Activated CD4-positive, alpha-beta memory T cell treated with anti-CD3 and anti-CD28 coated beads, Interleukin-2, amount 10 ng/mL, durations not matched to agents 7 days and 5 days (primary cell): ENCODE measurements around the gene PEX1. TPM values are rescaled to one million over a fixed set of nuclear protein-coding genes. Genes with fewer than 3 reads are reported as not detected.
"Not testable (repeated sequence)": the region's sequence is repeated elsewhere in the genome, so short reads cannot be mapped to it uniquely, and the experiment has no call there.

Source experiments
- CTCF ChIA-PET: fragments of 350-600 bp; sonication (Branson Sonifier 250); formaldehyde crosslinking; loops from one replicate; lab custom pipeline; 2021; ENCODE audit warnings: antibody characterized with exemption, inconsistent platforms; lab: Charles Lee
- POLR2A ChIA-PET: fragments of 350-600 bp; sonication (Branson Sonifier 250); formaldehyde crosslinking; loops from one replicate; lab custom pipeline; 2021; ENCODE audit warnings: antibody characterized with exemption; lab: Charles Lee
- DNase-seq: peaks from one replicate; pipeline ENCODE4 v3.0.0-alpha.2; 2020
- H3K27ac Mint-ChIP-seq: one replicate; pipeline ENCODE4 v1.8.0; 2021; ENCODE audit warnings: mild to moderate bottlenecking, mixed read lengths
- H3K27me3 Mint-ChIP-seq: one replicate; pipeline ENCODE4 v1.8.0; 2021; ENCODE audit warnings: mixed read lengths
- H3K36me3 Mint-ChIP-seq: one replicate; pipeline ENCODE4 v1.8.0; 2021; ENCODE audit warnings: low read depth, mixed read lengths
- H3K4me1 Mint-ChIP-seq: one replicate; pipeline ENCODE4 v1.8.0; 2021; ENCODE audit warnings: mixed read lengths
- H3K4me3 Mint-ChIP-seq: one replicate; pipeline ENCODE4 v1.8.0; 2021; ENCODE audit warnings: mild to moderate bottlenecking, mixed read lengths
- H3K9me3 Mint-ChIP-seq: one replicate; pipeline ENCODE4 v1.8.0; 2021; ENCODE audit warnings: mixed read lengths
- total RNA-seq, 2 experiments: library from RNA; stranded (reverse); gene quantifications; one replicate each; pipeline ENCODE4 v1.2.3, GENCODE V29; 2021

Gene PEX1
- total RNA-seq, 2 experiments from 2014 or later, result 15.0 to 16.4 TPM

DNA sequence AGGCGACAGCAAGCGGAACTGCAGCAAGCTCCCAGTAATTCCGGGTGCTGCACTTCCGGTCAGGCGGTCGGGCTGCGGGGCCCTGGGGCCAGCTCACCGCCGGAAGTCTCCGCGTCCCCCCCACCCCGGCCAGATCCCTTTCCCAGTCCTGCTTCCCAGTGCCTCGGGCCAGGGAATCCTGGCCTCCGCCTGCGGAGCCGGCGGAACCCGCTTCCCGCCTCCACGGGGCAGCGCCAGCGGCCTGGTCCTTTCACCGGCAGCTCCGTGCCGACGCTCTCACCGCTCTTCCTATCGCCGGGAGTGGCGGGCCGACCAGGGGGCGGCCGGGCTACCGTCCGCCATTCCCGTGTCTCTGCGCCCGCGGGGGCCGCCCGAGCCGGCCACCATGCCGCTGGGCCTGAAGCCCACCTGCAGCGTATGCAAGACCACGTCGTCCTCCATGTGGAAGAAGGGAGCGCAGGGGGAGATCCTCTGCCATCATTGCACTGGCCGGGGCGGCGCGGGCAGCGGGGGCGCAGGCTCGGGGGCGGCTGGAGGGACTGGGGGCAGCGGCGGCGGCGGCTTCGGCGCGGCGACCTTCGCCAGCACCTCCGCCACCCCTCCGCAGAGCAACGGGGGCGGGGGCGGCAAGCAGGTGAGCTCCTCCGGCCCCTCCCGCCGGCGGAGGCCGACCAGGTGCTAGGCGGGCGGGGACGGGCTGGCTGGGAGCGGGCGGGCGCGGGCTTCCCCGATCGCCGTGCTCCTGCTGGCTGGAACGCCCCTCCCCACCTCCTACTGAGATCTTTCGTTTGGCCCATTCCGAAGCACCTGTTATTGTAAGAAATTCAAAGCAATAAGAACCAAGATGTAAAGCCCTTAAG is 80.7 kb downstream of the PEX1 start, which contains the start of gene GATAD1:
TSS of gene GATAD1 (plus strand) at position 138 of the 860 bp plus-strand sequence. CDS start at position 386, 248 bp downstream.
- peak within 1 kb of the TSS; percentile 88 for H3K27ac Mint-ChIP-seq
- H3K36me3 Mint-ChIP-seq, result peaks cover 9% of the 10 kb centered on the region
- H3K4me3 Mint-ChIP-seq, result peak within 1 kb of the TSS; percentile 86
- DNase-seq, result peak; percentile 84
- H3K9me3 Mint-ChIP-seq, result no peaks in the 10 kb centered on the region
- peaks cover 13% of the 10 kb centered on the region for H3K4me1 Mint-ChIP-seq
- ChIA-PET CTCF (interaction anchor here (0.5 to 3.5 kb wide), 41 partner anchors 11 to 1160 kb away, joined by 3 to 75 read pairs (median 5); partner anchors contain the start of genes AKAP9, ANKIB1, CYP51A1 and KRIT1), POLR2A (interaction anchor here (0.7 to 3.5 kb wide), 26 partner anchors 11 to 785 kb away, joined by 3 to 47 read pairs (median 4); partner anchors contain the start of genes AKAP9, ANKIB1, CDK6 and CYP51A1)
- H3K27me3 Mint-ChIP-seq, result peaks cover 1% of the 10 kb centered on the region

GRCh38 chr7:92446869-92447344 is 81.4 kb downstream of the PEX1 start:
- ChIA-PET CTCF (interaction anchor here (0.6 to 3.5 kb wide), 33 partner anchors 12 to 1159 kb away, joined by 3 to 75 read pairs (median 5); partner anchors contain the start of genes AKAP9, ANKIB1, CYP51A1 and KRIT1), POLR2A (interaction anchor here (0.7 to 3.5 kb wide), 21 partner anchors 11 to 671 kb away, joined by 3 to 47 read pairs (median 5); partner anchors contain the start of genes AKAP9, ANKIB1, CDK6 and CYP51A1)
- H3K27ac Mint-ChIP-seq, result peak overlapping the region; percentile 88
- H3K36me3 Mint-ChIP-seq, result peaks cover 9% of the 10 kb centered on the region
- peaks cover 13% of the 10 kb centered on the region for H3K4me1 Mint-ChIP-seq
- DNase-seq, result no peak
- peaks cover 3% of the 10 kb centered on the region for H3K27me3 Mint-ChIP-seq
- peak overlapping the region; percentile 80 for H3K4me3 Mint-ChIP-seq
- no peaks in the 10 kb centered on the region for H3K9me3 Mint-ChIP-seq

- H3K27ac Mint-ChIP-seq, H3K36me3 Mint-ChIP-seq, H3K27me3 Mint-ChIP-seq, DNase-seq, H3K4me3 Mint-ChIP-seq, POLR2A ChIA-PET, H3K4me1 Mint-ChIP-seq, CTCF ChIA-PET, H3K9me3 Mint-ChIP-seq: not testable (repeated sequence)
Measured at GRCh38 chr7:92442720-92443119, 85.6 kb downstream of the PEX1 start.

DNA sequence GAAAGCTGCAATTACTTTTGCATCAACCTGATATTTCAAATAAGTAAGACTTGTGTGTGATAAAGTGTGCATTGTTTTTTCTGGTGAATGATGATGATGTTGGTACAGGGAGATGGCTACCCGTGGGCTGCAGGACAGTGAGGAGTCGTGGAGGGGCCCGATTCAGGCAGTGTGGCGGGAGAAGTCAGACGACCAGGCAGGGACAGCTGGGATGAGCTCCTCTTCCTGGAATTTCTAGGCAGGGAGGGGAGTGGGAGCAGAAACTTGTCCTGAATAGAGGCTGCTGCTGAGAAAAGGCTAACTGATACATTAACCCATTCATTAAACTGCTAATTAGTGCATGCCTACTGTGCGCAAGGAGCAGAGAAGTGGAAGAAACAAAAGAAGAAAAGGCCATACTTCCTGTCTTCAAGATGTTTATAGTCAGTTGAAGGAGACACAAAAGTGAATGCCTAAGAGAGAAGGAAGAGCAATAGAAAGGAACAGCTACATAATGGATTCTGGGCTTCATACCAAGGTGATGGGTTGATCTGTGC is 90.3 kb downstream of the PEX1 start:
- ChIA-PET POLR2A (no interaction called here), CTCF (no interaction called here)
- Mint-ChIP-seq H3K9me3 (no peaks in the 10 kb centered on the region), H3K36me3 (no peaks in the 10 kb centered on the region), H3K27me3 (peaks cover 3% of the 10 kb centered on the region), H3K4me3 (no peak overlapping the region), H3K27ac (no peak overlapping the region), H3K4me1 (no peaks in the 10 kb centered on the region)
- DNase-seq, result no peak

Other genes starting within 250 kb of the PEX1 start
- 10 to 100 TPM; 17.4 to 18.5 TPM for gene GATAD1, start 81.0 kb downstream of the PEX1 start, total RNA-seq
- not detected for gene ERVW-1, start 50.6 kb downstream of the PEX1 start, total RNA-seq
- 10 to 100 TPM; 15.0 to 17.8 TPM for gene RBM48, start 275 bp upstream of the PEX1 start, total RNA-seq
- 10 to 100 TPM; 23.4 to 25.5 TPM for gene FAM133B, start 61.9 kb upstream of the PEX1 start, total RNA-seq